Effector memory CD4-positive, alpha-beta T cell (primary cell): ENCODE measurements around the gene ENAH.

Experiments
- DNase-seq, 3 donors: peaks; one replicate each; pipeline ENCODE4 v3.0.0-alpha.2; 2020
- H3K27ac ChIP-seq: 2 replicates; pipeline ENCODE4 v1.7.0; 2013; ENCODE audit warnings: mild to moderate bottlenecking, low read length, moderate library complexity; ENCODE audit not compliant: insufficient read depth, poor library complexity, severe bottlenecking
- H3K27me3 ChIP-seq: replicated peaks from 2 replicates; pipeline ENCODE4 v1.7.0; 2013; ENCODE audit warnings: mild to moderate bottlenecking, low read length; ENCODE audit not compliant: insufficient read depth, control insufficient read depth, poor library complexity, severe bottlenecking
- H3K36me3 ChIP-seq: 2 replicates; pipeline ENCODE4 v1.7.0; 2013; ENCODE audit warnings: mild to moderate bottlenecking, low read length, moderate library complexity; ENCODE audit not compliant: control insufficient read depth, insufficient read depth
- H3K4me1 ChIP-seq: 2 replicates; pipeline ENCODE4 v1.7.0; 2013; ENCODE audit warnings: low read length, mild to moderate bottlenecking; ENCODE audit not compliant: control insufficient read depth, insufficient read depth, poor library complexity, severe bottlenecking
- H3K4me3 ChIP-seq: 2 replicates; pipeline ENCODE4 v1.7.0; 2013; ENCODE audit warnings: low read length, low read depth, mild to moderate bottlenecking; ENCODE audit not compliant: insufficient read depth, poor library complexity, severe bottlenecking
- H3K9me3 ChIP-seq: 2 replicates; pipeline ENCODE4 v1.7.0; 2013; ENCODE audit warnings: mild to moderate bottlenecking, low read length, moderate library complexity; ENCODE audit not compliant: control insufficient read depth

Gene ENAH

DNA sequence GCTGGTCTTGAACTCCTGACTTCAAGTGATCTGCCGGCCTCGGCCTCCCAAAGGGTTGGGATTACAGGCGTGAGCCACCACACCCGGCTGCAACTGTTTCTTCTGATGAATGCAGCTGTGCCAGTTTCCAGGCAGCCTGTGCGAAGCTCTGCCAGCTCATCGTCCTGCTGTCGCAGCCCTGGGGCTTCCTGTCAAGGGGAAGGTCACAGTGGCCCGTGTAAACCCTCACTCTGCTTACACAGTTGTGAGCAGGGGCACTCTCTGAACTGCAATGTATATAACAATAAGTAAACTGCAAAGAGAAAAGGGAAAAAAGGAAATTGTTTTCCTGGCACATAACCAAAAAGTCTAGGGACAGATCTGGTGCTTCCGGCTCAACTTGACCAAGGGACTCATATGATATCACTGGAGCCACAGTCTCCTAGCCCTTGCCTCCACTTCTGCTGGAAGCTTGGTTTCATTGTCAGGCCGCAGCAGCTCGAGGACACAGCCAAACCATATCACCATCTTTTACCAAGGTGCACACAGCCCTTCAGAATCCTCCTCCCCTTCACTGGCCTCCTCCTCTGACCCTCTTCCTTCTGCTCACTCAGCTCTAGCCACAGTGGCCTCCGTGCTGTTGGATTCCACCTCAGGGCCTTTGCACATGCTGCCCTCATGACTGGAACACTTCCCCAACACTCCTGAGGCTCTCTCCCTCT is 202.3 kb downstream of the ENAH start:
- DNase-seq: no peak
- Histone ChIP-seq H3K4me3 (no peak overlapping the region), H3K9me3 (no peaks in the 10 kb centered on the region), H3K36me3 (no peaks in the 10 kb centered on the region), H3K27me3 (no peaks in the 10 kb centered on the region), H3K27ac (no peak overlapping the region), H3K4me1 (peaks cover 13% of the 10 kb centered on the region)

DNA sequence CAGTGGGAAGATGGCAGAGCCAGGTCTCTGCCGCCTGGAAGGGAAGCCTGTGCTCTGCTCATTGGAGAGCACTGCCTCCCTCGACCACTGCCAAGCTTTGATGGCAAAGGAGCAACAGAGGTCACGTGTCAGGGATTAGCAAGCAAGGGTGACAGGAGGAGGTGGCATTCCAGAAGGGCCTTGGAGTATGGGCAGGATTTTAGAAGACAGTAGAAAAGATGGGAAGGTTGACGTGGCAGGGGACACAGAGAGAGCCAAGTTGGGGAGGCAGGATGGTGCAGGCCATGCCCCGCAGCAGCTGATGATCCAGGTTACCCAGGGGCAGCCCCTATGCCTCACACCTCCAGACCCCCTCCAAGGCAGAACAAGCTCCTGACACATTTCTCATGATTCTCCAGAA is 203.1 kb downstream of the ENAH start:
- Histone ChIP-seq H3K4me3 (no peak overlapping the region), H3K27me3 (no peaks in the 10 kb centered on the region), H3K9me3 (no peaks in the 10 kb centered on the region), H3K27ac (no peak overlapping the region), H3K36me3 (no peaks in the 10 kb centered on the region), H3K4me1 (peaks cover 16% of the 10 kb centered on the region)
- no peak for DNase-seq

DNA sequence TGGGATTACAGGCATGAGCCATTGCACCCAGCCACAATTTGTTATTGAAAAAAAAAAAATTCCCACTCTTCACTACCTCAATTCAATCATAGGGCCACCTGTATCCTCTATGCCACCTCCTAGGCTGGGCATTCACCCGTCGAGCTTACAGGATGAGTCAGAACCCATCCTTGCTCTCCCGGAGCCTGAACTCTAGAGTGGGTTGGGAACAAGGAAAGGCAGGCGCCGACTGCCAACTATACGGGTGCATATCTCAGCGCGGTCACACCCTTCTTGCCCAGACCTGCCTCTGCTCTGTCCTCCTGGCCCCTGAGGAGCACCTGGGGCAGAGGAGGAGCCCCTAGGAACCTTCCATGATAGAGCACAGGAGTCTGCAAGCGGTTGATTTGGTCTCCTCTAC is 203.7 kb downstream of the ENAH start:
- Histone ChIP-seq H3K9me3 (no peaks in the 10 kb centered on the region), H3K4me3 (no peak overlapping the region), H3K4me1 (peaks cover 21% of the 10 kb centered on the region), H3K36me3 (no peaks in the 10 kb centered on the region), H3K27me3 (no peaks in the 10 kb centered on the region), H3K27ac (no peak overlapping the region)
- no peak for DNase-seq

DNA sequence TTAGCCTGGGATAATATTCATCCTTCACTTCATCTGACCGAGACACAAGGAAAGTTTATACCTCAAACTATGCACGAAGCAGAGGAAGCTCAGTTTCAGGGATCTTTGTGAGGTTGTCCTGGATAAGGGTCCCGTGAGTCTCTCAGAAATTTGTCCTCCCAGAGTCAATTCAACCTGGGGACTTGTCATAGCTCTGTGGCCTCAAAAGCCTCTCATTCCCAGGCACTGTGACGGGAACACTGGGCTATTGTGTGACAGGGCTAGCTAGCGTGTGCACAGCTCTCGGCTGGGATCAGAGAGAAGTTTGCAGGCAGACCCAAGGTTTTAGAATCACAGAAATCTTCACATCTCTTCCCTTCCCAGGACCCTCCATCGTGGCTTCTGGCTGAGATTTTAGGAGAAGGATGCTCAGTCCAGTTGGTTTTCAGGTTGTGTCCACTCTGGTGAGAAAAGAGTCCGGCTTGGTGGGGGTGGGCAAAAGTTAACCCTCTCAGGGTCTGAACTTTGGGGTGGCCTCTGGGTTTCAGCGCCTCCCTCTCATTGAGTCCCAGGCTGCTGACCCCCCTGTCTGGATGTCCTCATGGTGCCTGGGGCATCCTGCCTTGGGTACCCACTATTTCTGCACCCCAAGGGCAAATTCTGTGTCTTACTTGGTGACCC is 204.6 kb downstream of the ENAH start:
- H3K27me3 ChIP-seq: no peaks in the 10 kb centered on the region
- no peak overlapping the region for H3K27ac ChIP-seq
- H3K4me1 ChIP-seq: peaks cover 21% of the 10 kb centered on the region
- H3K9me3 ChIP-seq: no peaks in the 10 kb centered on the region
- DNase-seq: no peak
- H3K4me3 ChIP-seq: no peak overlapping the region
- H3K36me3 ChIP-seq: no peaks in the 10 kb centered on the region

DNA sequence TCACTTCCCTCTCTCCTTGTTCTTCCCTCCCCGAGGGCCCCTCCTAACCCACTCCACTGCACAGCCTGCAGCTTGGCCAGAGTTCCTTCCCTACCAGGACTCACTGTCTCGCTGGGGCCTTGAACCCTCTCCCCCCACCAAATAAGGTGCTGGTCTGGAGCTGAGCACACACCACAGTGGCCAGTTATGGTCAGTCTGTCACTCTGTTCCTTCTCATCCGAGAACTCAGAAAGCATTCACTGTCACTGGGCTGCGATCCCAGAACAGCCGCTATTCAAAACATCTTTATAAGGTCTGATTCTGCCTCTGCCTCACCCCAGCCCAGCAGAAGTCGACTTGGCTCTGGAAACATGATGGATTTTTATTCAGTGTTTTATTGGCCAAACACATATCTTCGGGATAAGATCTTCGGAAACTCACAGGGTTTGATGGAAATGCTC is 205.3 kb downstream of the ENAH start:
- Histone ChIP-seq H3K36me3 (no peaks in the 10 kb centered on the region), H3K27me3 (no peaks in the 10 kb centered on the region), H3K4me1 (peaks cover 21% of the 10 kb centered on the region), H3K27ac (no peak overlapping the region), H3K9me3 (no peaks in the 10 kb centered on the region), H3K4me3 (no peak overlapping the region)
- DNase-seq: no peak

DNA sequence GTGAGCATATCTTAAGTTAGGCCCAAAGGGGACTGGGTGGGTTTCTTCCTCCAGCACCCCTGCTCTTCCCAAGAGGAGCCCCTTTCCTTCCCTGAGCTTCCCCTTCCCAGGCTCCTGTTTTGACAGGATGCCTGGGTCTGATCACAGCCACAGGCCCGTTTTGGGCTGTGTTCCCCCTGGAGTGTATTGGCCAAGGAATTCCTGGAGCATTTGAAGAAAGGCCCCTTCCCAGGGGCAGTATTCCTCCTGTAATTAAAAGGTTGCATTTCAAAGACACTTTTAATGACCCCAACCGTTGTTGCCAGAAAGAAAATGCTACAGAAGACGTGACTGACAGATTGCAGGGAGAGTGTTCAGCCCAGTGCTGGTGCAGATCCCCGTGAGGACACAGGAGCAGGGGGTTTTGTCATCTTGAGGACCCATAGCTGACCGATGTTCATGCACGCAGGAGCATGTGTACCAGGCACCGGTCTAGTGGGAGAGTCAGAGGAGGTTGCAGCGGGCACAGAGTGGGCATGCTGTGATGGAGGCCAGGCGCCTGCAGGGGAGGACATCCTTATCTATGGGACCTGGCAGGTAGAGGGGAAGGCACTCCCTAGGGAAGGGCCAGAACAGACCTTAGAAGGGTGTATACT is 205.8 kb downstream of the ENAH start:
- DNase-seq: no peak
- no peaks in the 10 kb centered on the region for H3K36me3 ChIP-seq
- no peak overlapping the region for H3K27ac ChIP-seq
- no peaks in the 10 kb centered on the region for H3K9me3 ChIP-seq
- H3K4me3 ChIP-seq: no peak overlapping the region
- no peaks in the 10 kb centered on the region for H3K27me3 ChIP-seq
- peaks cover 24% of the 10 kb centered on the region for H3K4me1 ChIP-seq

DNA sequence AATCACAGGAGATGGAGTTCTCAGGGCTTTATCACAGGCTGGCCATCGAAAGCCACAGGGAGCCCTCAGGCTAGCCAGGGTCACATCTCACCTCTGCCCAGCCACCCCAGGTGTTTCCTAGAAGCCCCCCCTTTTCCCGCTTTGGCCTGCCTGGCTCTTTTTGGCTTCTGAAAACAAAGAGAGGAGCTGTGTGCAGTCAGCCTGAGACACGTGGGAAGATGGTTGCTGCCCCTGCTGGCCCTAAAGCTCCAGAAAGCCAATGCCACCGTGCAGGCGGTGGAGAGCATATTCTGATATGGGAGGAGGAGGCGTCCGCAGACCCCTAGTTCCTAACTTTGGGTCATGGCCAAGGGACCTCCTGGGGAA is 206.3 kb downstream of the ENAH start:
- Histone ChIP-seq H3K4me3 (no peak overlapping the region), H3K4me1 (peaks cover 29% of the 10 kb centered on the region), H3K27me3 (no peaks in the 10 kb centered on the region), H3K27ac (no peak overlapping the region), H3K36me3 (no peaks in the 10 kb centered on the region), H3K9me3 (no peaks in the 10 kb centered on the region)
- no peak for DNase-seq

DNA sequence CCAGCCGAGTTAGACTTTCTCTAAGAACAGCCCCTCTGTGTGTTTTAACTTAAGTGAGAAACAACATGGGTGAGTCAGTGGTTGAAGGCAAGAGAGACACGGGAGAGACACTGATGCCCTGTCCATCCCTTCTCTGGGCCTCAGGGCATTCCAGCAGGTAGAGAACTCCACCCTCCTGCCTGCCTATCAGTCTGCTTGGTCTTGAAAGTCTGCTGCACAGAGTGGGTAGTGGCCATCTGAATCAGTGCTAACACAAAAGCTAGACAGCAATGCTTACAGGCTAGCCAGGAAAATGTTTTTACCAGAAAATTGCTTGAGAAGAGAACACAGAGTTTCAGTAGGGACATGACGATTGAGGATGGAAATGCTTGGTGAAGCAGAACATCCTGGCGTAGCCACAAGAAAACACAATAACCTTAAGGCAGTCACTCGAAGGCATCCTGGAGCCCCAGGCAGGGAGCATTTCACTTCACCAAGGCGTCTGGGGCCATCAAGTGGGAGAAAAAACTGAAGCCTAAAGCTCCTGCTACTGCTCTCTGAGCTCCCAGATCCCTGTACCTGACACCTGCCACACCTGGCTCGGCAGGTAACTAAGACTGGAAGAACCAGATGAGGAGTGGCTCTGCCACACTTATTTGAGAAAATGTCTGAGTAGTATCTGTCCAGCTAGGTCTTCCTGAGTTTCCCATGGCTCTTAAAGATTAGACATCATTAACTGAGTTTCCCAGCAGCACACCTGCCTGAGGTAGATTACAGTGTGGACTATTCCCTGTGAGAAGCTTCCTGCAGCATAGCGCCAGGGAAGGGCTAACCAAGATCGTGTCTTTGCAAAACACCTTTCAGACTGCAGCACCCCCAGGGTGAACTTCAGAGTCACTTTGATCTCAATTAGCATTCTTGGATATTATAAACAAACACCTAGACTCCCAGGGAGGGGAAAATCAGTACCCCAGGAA is 207.0 kb downstream of the ENAH start:
- Histone ChIP-seq H3K27ac (peak overlapping the region; percentile 52), H3K4me1 (peaks cover 31% of the 10 kb centered on the region), H3K36me3 (no peaks in the 10 kb centered on the region), H3K4me3 (peak overlapping the region; percentile 5), H3K9me3 (no peaks in the 10 kb centered on the region), H3K27me3 (no peaks in the 10 kb centered on the region)
- no peak for DNase-seq

DNA sequence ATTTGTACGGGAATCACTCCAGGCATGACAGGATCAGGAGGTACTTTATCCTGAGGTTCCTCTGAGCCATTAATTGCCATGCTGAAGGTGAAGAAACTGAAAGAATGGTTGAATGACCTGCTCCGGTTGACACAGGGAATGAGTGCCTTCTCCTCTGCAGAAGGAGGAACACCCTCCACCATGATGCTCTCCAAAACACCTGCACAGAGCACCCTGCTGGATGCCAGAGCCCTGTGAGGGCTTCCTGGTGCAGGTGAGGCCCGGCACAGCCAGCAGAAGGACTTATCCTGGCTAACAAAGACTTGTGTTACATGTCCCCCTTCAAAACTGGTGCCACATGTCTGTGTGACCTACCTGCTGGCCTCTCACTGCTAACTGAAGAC is 210.8 kb downstream of the ENAH start:
- H3K4me1 ChIP-seq: peaks cover 31% of the 10 kb centered on the region
- no peak overlapping the region for H3K27ac ChIP-seq

More for the DNA sequence above, 210.8 kb downstream of the ENAH start:
- Histone ChIP-seq H3K27me3 (no peaks in the 10 kb centered on the region), H3K36me3 (no peaks in the 10 kb centered on the region), H3K9me3 (no peaks in the 10 kb centered on the region), H3K4me3 (no peak overlapping the region)
- DNase-seq: no peak
